IPS DF 19.7 (cell line): ENCODE results near the gene TMEM40.
"Not testable (repeated sequence)": the region's sequence is repeated elsewhere in the genome, so short reads cannot be mapped to it uniquely, and the experiment has no call there.

ENCODE experiments used
- DNase-seq: peaks from one replicate; pipeline ENCODE4 v3.0.0-alpha.2; 2013; ENCODE audit warnings: low read depth, low spot score

TMEM40 gene

DNA sequence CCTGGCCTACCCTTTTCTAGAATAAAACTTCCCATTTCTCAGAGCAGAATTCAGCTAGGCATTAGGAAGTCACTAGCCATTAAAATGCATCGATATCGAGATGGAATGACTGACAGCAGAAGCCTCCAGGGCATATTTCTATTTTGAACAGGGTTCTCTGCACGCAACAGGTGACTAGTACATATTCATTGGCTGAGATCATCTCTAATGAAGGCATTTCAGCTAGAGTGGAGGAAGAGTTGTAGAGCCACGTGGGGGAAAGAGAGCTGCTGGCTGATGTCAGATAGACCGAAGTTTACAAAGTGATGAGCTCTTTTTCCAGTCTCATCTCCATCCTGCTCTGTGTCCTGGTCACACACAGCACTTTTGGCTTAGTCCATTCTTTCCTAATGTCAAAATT lies 7.5 kb downstream of the TMEM40 start:
- DNase-seq: no peak

DNA sequence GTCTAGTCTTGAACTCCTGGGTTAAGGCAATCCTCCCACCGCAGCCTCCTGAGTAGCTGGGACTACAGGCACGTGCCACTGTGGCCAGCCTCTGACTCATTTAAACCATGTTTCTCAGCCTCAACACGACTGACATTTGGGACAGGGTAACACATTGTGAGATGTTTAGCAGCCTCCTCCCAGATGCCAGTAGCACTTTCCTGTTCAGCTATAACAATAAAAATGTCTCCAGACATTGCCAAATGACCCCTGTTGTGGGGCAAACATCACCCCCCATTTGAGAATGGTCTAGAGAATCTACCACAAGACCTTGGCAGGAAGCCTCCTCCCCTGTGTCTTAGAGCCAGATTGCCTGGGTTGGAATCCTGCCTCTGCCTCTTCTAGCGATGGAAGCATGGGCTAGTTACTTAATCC lies 8.4 kb downstream of the TMEM40 start:
- DNase-seq: no peak

DNA sequence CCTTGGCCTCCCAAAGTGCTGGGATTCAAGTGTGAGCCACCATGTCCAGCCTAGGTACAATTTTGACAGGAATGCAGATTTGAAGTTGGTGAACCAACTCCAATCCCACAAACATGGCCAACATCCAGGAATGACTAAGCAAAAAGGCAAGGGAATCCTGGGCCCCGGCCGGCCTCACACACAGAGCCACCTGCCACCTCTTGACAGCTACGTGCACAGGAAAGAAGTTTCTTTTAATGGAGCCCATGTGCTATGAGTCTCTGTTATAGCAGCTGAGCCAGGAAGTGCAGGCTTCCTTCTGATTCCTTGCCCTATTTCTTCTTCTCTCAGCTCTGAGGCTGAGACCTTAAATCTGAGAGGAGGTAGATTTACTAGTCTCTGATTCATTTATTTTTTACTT lies 8.8 kb downstream of the TMEM40 start:
- no peak for DNase-seq

DNA sequence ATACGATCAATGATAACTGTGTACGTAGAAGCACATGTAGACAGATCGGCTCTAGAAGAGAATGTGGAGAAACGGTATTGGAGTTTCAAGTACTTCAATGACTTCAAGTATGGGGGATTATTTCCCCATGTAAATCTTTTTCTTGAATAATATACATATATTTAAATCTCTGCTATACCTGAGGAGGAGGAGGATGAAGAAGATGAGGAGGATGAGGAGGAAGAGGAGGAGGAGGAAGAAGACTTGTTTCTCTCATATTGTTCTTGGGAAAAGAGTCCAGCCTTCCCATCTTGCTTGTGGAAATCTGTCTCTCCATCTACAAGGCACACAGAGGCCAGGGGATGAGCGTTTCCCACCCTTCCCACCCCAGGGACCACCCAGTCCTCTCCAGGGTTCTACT lies 10.6 kb downstream of the TMEM40 start:
- no peak for DNase-seq

DNA sequence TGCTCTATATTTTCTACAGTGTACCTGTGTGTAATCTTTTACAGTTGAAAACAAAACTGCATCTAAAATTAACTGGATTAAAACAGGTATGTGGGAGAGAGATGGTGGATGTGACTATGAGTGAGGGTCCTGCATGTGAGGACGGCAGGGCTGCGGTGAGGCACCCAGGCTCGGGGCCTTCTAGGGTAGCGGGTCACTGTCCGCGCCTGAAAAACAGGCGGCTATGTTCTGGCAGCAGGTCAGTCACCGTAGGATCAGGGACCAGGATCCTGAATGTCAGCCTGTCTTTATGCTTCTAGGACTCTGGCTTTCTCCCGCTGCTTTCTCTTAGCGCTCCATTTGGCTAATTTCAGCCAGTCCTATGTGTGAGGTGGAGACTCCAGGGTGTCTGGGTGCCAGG lies 12.6 kb downstream of the TMEM40 start:
- no peak for DNase-seq

DNA sequence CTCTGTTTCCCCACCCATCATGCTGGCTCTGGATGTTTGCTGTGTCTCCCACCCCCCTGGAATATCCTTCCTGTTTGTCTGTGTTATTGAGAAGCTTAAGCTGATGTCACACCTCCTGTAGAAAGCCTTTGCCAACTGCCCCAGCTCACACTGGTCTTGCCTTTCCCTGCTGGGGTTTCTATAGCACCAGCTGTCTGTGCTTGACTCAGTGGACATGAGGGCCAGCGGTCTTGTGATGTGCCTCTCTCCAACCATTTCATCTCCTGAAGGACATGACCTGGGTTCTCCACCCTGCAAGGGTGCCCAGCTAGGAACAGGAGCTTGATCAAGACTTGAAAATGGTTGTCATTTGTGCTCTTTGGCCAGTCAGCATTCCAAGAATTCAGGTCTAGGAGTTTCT lies 14.7 kb downstream of the TMEM40 start:
- no peak for DNase-seq

DNA sequence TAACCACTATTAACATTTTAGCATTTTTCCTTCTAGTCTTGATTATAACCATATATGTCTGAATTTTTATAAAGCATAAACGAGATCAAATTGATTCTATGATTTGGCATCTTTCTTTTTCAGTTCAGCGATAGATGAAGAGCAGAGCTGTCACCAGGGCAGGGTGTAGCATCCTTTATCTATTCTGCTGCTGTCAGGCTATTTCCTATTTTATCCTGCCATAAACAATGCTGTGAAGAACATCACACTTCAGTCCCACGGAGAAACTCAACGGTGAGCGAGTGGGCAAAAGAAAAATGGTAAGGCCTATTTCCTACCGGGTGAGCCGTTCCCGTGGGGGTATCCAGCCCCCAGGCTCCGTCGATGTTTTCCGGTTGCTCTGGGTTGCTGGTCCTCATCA lies 15.5 kb downstream of the TMEM40 start:
- no peak for DNase-seq

DNA sequence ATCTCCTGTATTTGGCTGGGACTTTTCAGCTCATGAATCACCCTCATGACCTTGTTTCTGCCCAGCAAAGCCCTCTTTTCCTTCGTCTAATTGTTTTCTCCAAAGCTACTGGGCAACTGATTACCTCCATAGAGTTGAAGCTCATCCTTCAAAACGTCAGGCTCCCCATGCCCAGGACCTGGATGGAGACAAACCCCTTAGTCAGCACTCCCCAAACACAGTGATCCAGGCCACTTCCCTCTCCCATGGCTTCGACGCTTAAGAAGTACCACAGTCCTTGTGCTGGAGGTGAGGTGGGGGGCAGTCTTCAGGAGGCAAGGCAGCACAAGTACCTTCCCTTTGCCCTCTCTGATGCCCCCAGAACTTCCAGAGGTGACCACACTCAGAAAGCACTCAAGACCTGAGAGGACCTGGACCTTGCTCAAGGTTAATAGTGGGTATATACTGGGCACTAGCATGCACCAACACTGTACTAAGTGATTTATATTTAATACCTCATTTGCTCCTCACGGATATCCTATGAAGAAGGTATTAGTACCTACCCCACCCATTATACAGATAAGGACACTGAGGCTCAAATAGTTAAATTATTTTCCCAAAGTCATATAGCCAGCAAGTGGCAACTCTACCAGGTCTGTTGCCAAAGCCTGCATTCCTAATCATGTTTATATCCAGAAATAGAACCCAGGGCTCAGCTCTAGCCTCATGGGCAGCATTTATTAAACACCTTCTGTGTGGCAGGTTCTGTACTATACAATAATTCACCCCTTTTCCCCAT lies 16.5 kb downstream of the TMEM40 start:
- DNase-seq: no peak

DNA sequence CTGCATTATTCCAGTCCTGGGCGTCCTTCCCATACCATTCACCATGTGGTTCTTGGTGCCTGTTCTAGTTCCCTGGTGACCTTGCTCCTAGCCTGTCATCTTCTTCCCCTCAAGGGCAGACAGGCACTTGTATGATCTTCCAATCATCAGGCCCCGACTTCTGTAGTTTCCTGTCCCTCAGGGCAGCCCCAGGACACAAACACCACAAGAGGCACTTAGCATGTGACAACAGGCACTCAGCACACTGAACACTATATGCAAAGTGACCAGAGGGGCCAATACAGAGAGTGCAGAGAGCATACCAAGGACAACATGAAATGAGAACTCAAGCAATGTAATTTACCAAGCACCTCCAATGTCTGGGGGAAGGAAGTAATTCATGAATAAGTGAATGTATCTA lies 17.9 kb downstream of the TMEM40 start:
- DNase-seq: no peak

DNA sequence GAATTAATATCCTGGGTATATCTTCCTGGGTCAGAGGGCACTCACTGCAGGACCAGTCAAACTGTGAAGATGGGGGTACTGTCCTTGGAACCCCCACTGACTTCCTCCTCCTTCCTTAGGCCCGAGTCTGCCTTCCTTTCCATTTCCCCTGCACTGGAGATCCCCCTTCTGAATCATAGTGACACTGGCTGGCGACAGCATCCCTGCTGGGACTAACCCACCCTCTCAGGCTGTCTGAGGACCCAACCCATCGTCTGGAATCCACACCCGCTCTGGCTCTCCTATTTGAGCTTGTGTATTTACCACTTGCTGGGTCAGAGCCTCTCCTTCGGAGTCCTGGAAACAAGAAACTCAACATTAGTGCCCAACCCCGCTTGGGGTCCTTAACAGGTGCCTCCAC lies 21.2 kb downstream of the TMEM40 start:
- no peak for DNase-seq

DNA sequence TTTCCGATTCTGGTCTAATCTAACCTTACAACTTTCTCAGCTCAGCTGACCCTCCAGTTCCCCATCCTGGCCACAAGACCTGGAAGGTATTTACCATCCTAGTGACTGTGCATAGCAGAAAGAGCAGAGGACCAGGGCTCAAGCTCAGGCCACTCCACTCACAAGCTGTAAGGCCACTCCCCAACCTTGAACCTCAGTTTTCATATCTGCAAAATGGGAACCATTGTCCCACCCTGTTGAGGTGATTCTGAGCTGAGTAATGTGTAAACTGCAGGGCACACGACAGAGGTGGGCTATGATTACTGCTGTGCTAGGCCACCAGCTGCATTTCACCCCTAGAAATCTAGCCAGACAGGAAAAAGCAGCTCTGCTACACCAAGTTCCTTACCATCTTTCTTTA lies 21.7 kb downstream of the TMEM40 start:
- DNase-seq: no peak

DNA sequence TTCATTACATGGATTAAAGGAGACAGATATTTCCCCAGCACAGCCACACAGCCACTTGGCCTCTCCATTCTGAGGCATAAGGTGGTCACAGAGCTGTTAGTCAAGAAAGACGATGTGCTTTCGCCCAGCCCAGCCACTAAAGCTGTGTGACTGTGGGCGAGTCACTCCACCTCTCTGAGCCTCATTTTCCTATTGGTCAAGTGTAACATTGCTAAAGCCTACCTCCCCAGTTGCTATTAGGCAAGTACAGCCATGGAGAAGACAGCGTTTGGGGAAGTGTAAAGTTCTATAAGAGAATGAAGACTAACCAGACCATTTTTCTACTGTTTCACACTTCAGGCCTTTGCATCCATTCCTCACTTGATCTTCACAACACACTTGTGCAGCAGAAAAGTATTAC lies 24.1 kb downstream of the TMEM40 start:
- no peak for DNase-seq

DNA sequence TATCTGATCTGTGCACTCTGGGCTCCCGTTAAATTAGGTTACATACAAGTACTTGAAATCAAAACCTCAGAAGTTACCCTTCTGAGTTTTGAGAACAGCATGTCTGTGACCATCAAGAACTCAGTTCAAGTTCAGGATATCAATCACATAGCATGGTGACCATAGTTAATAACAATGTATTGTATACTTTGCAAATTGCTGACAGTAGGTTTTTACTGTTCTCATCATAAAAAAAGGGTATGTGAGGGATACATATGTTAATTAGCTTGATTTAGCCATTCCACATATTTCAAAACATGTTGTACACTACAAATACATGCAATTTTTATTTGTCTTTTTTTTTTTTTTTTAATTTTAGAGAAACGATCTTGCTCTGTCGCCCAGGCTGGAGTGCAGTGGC lies 25.5 kb downstream of the TMEM40 start:
- no peak for DNase-seq

DNA sequence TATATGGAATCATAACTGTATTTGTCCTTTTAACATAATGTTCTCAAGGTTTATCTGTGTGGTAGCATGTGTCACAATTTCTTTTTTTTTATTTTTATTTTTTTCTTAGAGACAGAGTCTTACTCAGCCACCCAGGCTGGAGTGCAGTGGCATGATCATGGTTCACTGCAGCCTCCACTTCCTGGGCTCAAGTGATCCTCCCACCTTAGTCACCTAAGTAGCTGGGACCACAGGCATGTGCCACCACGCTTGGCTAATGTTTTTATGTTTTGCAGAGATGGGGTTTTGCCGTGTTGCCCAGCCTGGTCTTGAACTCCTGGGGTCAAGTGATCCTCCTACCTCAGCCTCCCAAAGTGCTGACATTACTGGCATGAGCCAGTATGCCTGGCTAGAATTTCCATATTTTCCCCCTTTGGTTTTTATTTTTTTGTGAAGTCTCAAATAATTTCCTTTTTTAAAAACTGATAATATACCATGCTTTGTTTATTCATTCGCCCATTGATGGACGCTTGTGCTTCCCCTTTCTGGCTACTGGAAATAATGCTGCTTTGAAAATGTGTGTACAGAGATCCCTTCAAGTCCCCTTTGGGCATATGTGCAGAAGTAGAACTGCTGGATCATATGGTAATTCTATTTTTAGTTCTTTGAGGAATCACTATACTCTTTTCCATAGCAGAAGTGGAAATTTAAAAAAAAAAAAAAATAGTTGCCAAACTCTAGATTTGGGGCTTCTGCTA lies 28.4 kb downstream of the TMEM40 start:
- DNase-seq: no peak

DNA sequence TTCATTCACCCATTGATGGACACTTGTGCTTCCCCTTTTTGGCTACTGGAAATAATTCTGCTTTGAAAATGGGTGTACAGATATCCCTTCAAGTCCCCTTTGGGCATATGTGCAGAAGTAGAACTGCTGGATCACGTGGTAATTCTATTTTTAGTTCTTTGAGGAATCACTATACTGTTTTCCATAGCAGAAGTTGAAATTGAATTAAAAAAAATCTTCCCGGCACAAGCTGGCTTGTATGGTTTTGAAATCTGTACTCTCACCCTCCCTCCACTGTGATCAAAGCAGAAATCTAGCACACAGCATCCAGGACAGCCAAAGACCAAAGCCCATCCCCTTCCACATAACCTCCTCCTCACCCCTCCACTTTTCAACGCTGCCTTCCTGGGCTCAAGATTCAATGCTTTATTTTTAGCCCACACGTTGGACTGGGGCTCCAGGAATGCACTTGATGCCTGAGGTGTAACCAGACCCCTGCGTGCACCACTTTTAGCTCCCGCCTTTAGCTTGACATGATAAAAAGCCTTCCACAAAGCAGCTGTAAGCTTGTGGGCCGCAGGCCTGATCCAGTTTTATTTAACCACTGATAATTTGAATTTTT lies 29.9 kb downstream of the TMEM40 start:
- no peak for DNase-seq

DNA sequence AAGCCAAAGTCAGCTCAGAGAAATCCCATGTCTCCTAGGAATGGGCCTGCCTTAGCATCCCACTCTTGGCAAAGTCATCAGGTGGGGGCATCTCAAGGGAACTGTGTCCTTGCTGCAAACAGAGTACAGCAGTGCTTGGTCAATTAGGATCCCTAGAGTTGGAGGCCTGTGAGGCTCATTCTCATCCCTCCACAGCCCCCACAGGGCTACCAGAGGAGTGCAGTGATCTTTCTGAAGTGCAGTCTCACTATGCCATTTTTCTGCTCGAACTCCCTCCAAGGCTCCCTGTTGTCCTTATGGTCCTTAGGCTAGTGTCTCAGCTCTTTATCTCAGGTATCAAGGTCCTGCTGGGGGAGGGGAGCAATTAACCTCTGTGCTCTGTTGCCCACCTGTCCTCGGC lies 31.1 kb downstream of the TMEM40 start:
- no peak for DNase-seq

DNA sequence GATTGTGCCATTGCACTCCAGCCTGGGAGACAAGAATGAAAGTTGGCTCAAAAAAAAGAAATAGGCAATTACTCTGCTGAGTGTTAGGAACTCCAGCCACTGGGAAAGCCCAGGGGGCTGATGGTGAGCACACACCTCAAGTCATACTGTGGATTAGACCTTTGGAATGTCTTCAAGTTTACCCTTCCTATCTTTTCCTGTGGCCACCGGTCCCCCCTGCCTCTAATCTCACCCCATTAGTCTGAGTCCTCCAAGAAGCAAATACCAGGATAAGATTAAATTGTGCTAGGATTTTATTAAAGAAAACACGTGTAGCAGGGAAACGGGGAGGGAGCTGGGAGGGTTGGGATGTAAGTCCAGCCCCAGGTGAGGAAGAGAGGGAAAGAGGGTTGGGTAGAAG lies 31.6 kb downstream of the TMEM40 start:
- no peak for DNase-seq

DNA sequence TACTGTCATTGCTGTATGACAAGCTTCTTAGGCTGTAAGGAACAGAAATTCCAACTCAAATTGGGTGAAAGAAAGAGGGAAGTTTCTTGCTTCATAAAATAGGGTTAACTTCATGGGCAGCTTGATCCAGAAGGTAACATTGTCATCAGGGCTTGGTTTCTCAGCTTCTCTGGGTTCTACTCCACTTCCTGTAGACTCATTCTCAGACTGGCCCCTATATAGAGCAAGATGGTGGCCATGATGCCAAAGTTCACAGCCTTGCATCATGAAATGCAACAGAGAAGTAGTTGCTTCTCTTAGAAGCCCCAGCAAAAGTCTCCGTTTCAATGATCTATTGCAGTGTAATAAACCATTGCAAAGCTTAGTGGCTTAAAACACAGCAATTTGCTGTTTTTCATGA lies 33.6 kb downstream of the TMEM40 start:
- no peak for DNase-seq

DNA sequence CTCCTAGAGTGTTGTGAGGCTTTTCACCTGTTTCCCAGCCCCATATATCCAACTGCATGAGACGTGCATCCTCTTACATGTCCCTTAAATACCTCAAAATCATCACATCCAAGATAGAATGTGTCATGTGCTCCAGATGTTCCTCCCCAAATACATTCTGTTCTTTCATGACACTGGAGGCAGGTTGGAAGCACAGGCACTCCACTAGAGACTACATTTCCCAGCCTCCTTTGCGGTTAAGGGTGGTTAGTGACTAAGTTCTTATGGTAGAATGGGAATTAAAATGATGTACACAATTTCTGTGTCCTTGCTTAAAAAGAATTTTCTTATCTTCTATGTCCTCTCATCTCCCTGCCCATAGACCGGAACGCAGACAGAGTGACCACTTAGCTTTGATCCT lies 34.3 kb downstream of the TMEM40 start:
- DNase-seq: no peak

DNA sequence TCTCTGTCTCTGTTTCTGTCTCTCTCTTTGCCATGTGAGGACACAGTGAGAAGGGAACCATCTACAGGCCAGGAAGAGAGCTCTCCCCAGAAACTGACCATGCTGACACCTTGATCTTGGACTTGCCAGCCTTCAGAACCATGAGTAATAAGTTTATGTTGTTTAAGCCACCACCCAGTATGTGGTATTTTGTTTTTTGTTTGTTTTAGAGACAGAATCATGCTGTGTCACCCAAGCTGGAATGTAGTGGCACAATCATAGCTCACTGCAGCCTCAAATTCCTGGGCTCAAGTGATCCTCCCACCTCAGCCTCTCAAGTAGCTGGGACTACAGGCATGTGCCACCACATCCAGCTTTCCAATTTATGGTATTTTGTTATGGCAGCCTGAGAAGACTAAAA lies 35.7 kb downstream of the TMEM40 start:
- DNase-seq: not testable (repeated sequence)

DNA sequence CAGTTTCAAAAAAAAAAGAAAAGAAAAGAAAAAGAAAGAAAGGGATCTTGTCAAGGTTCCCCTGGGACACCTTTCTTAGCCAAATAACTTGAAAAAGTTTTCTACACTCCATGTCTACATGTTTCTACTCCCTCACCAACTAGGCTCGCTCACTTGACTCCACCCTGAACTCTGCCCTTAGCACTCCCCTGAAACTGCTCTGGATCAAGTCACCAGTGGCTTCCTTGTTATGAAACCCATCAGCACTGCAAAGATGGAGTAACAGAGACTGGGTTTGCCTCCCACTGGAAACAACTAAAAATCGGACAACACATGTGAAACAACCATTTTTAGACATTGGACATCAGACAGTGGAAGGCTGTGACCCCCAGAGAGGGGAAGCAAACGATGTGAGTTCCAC lies 36.8 kb downstream of the TMEM40 start:
- DNase-seq: no peak

DNA sequence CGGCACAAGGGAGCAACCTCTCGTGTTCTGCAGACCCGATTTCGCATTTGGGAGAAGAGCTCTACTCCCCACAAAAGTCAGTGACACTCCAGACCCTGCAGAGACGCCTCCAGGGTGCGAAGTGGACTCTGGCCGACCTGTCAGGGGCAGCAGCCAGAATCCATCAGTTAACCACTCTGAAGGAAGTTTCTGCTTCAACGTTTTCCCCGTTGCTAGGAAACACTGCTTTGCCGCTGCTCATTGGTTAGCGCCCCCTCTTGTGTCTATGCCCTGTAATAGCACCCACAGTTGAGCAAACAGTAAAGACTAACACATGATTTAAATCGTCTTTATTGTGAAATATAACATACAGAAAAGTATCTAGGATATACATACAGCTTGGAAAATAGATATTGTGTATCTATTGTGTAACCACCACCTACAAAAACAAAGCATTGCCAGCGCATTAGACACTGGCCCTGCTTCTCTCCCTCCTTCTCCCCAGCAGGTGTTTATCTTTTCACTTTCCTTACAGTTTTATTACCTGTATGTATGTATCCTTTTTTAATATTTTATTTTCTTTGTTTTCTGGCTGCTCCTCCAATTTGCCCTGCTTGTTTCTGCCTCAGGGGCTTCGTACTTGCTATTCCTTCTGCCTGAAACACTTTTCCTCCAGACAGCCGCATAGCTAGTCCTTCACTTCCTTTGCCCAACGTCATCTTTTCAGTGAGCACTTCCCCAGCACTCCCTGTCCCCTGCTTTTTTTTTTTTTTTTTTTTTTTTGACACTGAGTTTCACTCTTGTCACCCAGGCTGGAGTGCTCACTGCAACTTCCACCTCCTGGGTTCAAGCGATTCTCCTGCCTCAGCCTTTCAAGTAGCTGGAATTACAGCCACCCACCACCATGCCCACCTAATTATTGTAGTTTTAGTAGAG lies 38.8 kb downstream of the TMEM40 start:
- peak; percentile 45 for DNase-seq
